Thyroid gland (tissue), 4 donors: ENCODE measurements around the gene FAM3A. TPM values are rescaled to one million over a fixed set of nuclear protein-coding genes. Genes with fewer than 3 reads are reported as not detected.

Source experiments
- DNase-seq, 2 donors: peaks; one replicate each; pipeline ENCODE4 v3.0.0-alpha.2; 2019
- H3K27ac ChIP-seq, 3 donors: fragments of 200-600 bp; sonication (generic); 1 replicate in 2 of 3; 2 replicates in 1 of 3; pipeline ENCODE4 v1.5.1; 2016 to 2019; ENCODE audit warnings: mild to moderate bottlenecking in 1 of 3, moderate library complexity in 1 of 3
- H3K27me3 ChIP-seq: fragments of 200-600 bp; sonication (generic); one replicate; pipeline ENCODE4 v1.5.1; 2019
- H3K36me3 ChIP-seq, 2 donors: fragments of 200-600 bp; sonication (generic); one replicate each; pipeline ENCODE4 v1.5.1; 2016 to 2019
- H3K4me1 ChIP-seq, 2 donors: fragments of 200-600 bp; sonication (generic); one replicate each; pipeline ENCODE4 v1.5.1; 2017 to 2019
- H3K4me3 ChIP-seq, 3 donors: fragments of 200-600 bp; sonication (generic); replicated peaks in 1 of 3; 1 replicate in 2 of 3; 2 replicates in 1 of 3; pipeline ENCODE4 v1.5.1; 2016; ENCODE audit warnings: mild to moderate bottlenecking in 1 of 3
- H3K9me3 ChIP-seq: fragments of 200-600 bp; sonication (generic); one replicate; pipeline ENCODE4 v1.5.1; 2017
- CTCF ChIP-seq, 6 experiments: fragments of 200-600 bp in 3 of 6; fragments of 450-650 bp in 3 of 6; sonication (generic) in 3 of 6; IDR thresholded peaks; one replicate each; pipeline ENCODE4 v1.5.1; 2016 to 2019; ENCODE audit warnings: antibody characterized with exemption in 6 of 6, mild to moderate bottlenecking in 2 of 6, inconsistent platforms in 1 of 6, moderate library complexity in 1 of 6
- POLR2A ChIP-seq, 2 donors: fragments of 450-650 bp; IDR thresholded peaks; one replicate each; pipeline ENCODE4 v1.6.1; 2017; ENCODE audit warnings: antibody characterized with exemption in 2 of 2, mild to moderate bottlenecking in 2 of 2, moderate library complexity in 1 of 2
- WGBS, 2 donors: methylation state at CpG; one replicate each; pipeline ENCODE4 v1.1.5; 2017; 5-methylcytosine and 5-hydroxymethylcytosine counted together
- intact Hi-C: fragments of 100-400 bp; cut with DNase I; formaldehyde crosslinking; loops from one replicate; pipeline ENCODE4 v1.15.1; 2023
- total RNA-seq, 4 donors: library from RNA; depleted of rRNA; stranded (reverse); fragments of >200 nt; gene quantifications; one replicate each; pipeline ENCODE4 v1.2.3, GENCODE V29; 2016

Gene FAM3A
- total RNA-seq, 4 donors from 2014 or later, result 56.3 to 67.7 (median 65.3) TPM

- H3K36me3 ChIP-seq, result peaks cover 0 to 8% of the 10 kb centered on the region in 2 donors
- H3K27me3 ChIP-seq, result no peaks in the 10 kb centered on the region
- H3K9me3 ChIP-seq, result no peaks in the 10 kb centered on the region
- H3K4me3 ChIP-seq, result no peak overlapping the region
- H3K27ac ChIP-seq, result peak overlapping the region in 1 of 3 donors; percentile 39
- TF ChIP-seq CTCF (IDR thresholded peaks at IDR 0.05) (no peak), POLR2A (IDR thresholded peaks at IDR 0.05) (no peak)
- intact Hi-C loops, result no loop called here
- DNase-seq, result peak; percentile 60 to 70
- 56 to 73% methylated on average over 7 of the region's 8 CpGs for WGBS, 2 donors
- H3K4me1 ChIP-seq, result peaks cover 10 to 43% of the 10 kb centered on the region in 2 donors
Measured at GRCh38 chrX:154539077-154539476, 23.0 kb upstream of the FAM3A start.

GRCh38 chrX:154535892-154536291 lies 19.9 kb upstream of the FAM3A start:
- peaks cover 7 to 8% of the 10 kb centered on the region in 2 donors for H3K36me3 ChIP-seq
- TF ChIP-seq CTCF (IDR thresholded peaks at IDR 0.05) (no peak), POLR2A (IDR thresholded peaks at IDR 0.05) (no peak)
- H3K4me3 ChIP-seq, result no peak overlapping the region
- H3K27me3 ChIP-seq, result no peaks in the 10 kb centered on the region
- DNase-seq, result no peak
- peaks cover 2 to 19% of the 10 kb centered on the region in 2 donors for H3K4me1 ChIP-seq
- H3K9me3 ChIP-seq, result no peaks in the 10 kb centered on the region
- intact Hi-C loops, result no loop called here
- WGBS, 2 donors, result 89% methylated on average over 5 of the region's 9 CpGs; no CpG with 5 or more reads in 1 of the 2 donors
- H3K27ac ChIP-seq, result no peak overlapping the region

GRCh38 chrX:154534526-154535322 lies 18.7 kb upstream of the FAM3A start:
- H3K4me3 ChIP-seq, result no peak overlapping the region
- H3K27ac ChIP-seq, result peak overlapping the region in 2 of 3 donors; percentile 39 to 41
- intact Hi-C loops, result loop anchor here (5.0 kb wide), 1 partner anchor 132 kb away; no protein-coding TSS in a partner anchor
- peaks cover 2 to 17% of the 10 kb centered on the region in 2 donors for H3K4me1 ChIP-seq
- peak; percentile 84 to 85 for DNase-seq
- no CpG with 5 or more reads among the region's 34 CpGs for WGBS, 2 donors
- no peaks in the 10 kb centered on the region for H3K9me3 ChIP-seq
- no peaks in the 10 kb centered on the region for H3K27me3 ChIP-seq
- peak; percentile 71 to 100 (median 96) for TF ChIP-seq CTCF (IDR thresholded peaks at IDR 0.05)
- TF ChIP-seq POLR2A (IDR thresholded peaks at IDR 0.05), result no peak
- peaks cover 7 to 8% of the 10 kb centered on the region in 2 donors for H3K36me3 ChIP-seq

GRCh38 chrX:154532690-154533089 lies 16.7 kb upstream of the FAM3A start:
- DNase-seq, result no peak
- no CpG with 5 or more reads among the region's 23 CpGs for WGBS, 2 donors
- Histone ChIP-seq H3K9me3 (no peaks in the 10 kb centered on the region), H3K4me1 (peaks cover 0 to 11% of the 10 kb centered on the region in 2 donors), H3K27me3 (no peaks in the 10 kb centered on the region), H3K4me3 (no peak overlapping the region), H3K27ac (no peak overlapping the region), H3K36me3 (peaks cover 7 to 8% of the 10 kb centered on the region in 2 donors)
- TF ChIP-seq POLR2A (IDR thresholded peaks at IDR 0.05) (no peak), CTCF (IDR thresholded peaks at IDR 0.05) (no peak)
- intact Hi-C loops, result loop anchor here (5.0 kb wide), 1 partner anchor 130 kb away; no protein-coding TSS in a partner anchor

GRCh38 chrX:154531626-154532025 lies 15.6 kb upstream of the FAM3A start:
- intact Hi-C loops, result loop anchor here (5.0 kb wide), 1 partner anchor 129 kb away; no protein-coding TSS in a partner anchor
- no CpG with 5 or more reads among the region's 16 CpGs for WGBS, 2 donors
- Histone ChIP-seq H3K9me3 (no peaks in the 10 kb centered on the region), H3K27ac (peak overlapping the region in 1 of 3 donors; percentile 45), H3K4me3 (no peak overlapping the region), H3K27me3 (no peaks in the 10 kb centered on the region), H3K36me3 (peaks cover 7 to 8% of the 10 kb centered on the region in 2 donors), H3K4me1 (peaks cover 0 to 17% of the 10 kb centered on the region in 2 donors)
- TF ChIP-seq CTCF (IDR thresholded peaks at IDR 0.05) (no peak), POLR2A (IDR thresholded peaks at IDR 0.05) (no peak)
- peak; percentile 80 to 89 for DNase-seq
